A549 (cell line): ENCODE measurements around the gene CDC42BPB. TPM values are rescaled to one million over a fixed set of nuclear protein-coding genes. Genes with fewer than 3 reads are reported as not detected.

Experiments used
- ATAC-seq, 2 experiments: fragments of 200-7000 bp in 1 of 2; fragments of >200 bp in 1 of 2; cut with Nextera tagmentation in 1 of 2; cut with Tn5 transposase in 1 of 2; 3 replicates each; pipeline versions ENCODE4 v1.8.0 to v1.9.1; 2018 to 2020; ENCODE audit warnings: mild to moderate bottlenecking in 1 of 2, moderate library complexity in 1 of 2
- CTCF ChIA-PET: fragments of 300-600 bp; sonication (Branson Sonifier 250); formaldehyde crosslinking; extraction: SDS; loops from one replicate; lab custom pipeline; 2021; ENCODE audit warnings: antibody characterized with exemption, inconsistent platforms; lab: Yijun Ruan, JAX
- POLR2A ChIA-PET: fragments of 350-600 bp; formaldehyde crosslinking; extraction: SDS; loops from one replicate; lab custom pipeline; 2021; ENCODE audit warnings: antibody characterized with exemption, inconsistent platforms; lab: Yijun Ruan, JAX
- DNase-seq, 2 experiments: peaks; one replicate each; pipeline versions ENCODE4 v3.0.0 to v3.0.0-alpha.2; 2011 to 2016; ENCODE audit warnings: low read depth in 1 of 2, low spot score in 1 of 2
- FAIRE-seq: peaks from 2 replicates; lab custom pipeline; 2011; peaks lifted over from hg19 to GRCh38; lab: Jason Lieb, UNC
- H3K27ac ChIP-seq, 2 experiments: fragments of >200 bp; sonication (Bioruptor Twin); formaldehyde crosslinking; 3 replicates each; pipeline ENCODE4 v1.5.1; 2016 to 2017
- H3K4me1 ChIP-seq: fragments of >200 bp; sonication (Bioruptor Twin); formaldehyde crosslinking; 3 replicates; pipeline ENCODE4 v1.6.1; 2016
- H3K4me2 ChIP-seq: fragments of >200 bp; sonication (Bioruptor Twin); formaldehyde crosslinking; 3 replicates; pipeline ENCODE4 v1.6.1; 2016
- H3K4me3 ChIP-seq: fragments of >200 bp; sonication (Bioruptor Twin); formaldehyde crosslinking; 3 replicates; pipeline ENCODE4 v1.5.1; 2016
- H3K9me3 ChIP-seq: fragments of >200 bp; sonication (Bioruptor Twin); formaldehyde crosslinking; 3 replicates; pipeline ENCODE4 v1.6.1; 2016
- ATOH8 ChIP-seq: fragments of 250-450 bp; sonication (Bioruptor Pico); IDR thresholded peaks from 2 replicates; pipeline ENCODE4 v1.5.0; 2020; ENCODE audit warnings: low read depth, mild to moderate bottlenecking, moderate library complexity
- BCL3 ChIP-seq: fragments of >200 bp; sonication (Bioruptor Twin); formaldehyde crosslinking; IDR thresholded peaks from 3 replicates; pipeline ENCODE4 v1.6.1; 2016
- CBX8 ChIP-seq: fragments of 200-600 bp; sonication (generic); IDR thresholded peaks from 2 replicates; pipeline ENCODE4 v1.6.1; 2016
- CEBPB ChIP-seq, 2 experiments: fragments of >200 bp in 1 of 2; sonication (Bioruptor Twin) in 1 of 2; formaldehyde crosslinking in 1 of 2; IDR thresholded peaks; 2 replicates each; pipeline ENCODE4 v1.6.1; 2012 to 2016
- CHD4 ChIP-seq: fragments of 200-600 bp; sonication (generic); IDR thresholded peaks from 2 replicates; pipeline ENCODE4 v1.6.1; 2016; ENCODE audit warnings: antibody characterized with exemption, mild to moderate bottlenecking, borderline replicate concordance
- CTCF ChIP-seq: fragments of >200 bp; sonication (Bioruptor Twin); formaldehyde crosslinking; IDR thresholded peaks from 3 replicates; pipeline ENCODE4 v1.5.1; 2016
- E2F6 ChIP-seq: IDR thresholded peaks from 2 replicates; pipeline ENCODE4 v1.6.1; 2012; ENCODE audit warnings: low read depth, borderline replicate concordance
- ELK1 ChIP-seq: fragments of 150-350 bp; IDR thresholded peaks from 2 replicates; pipeline ENCODE4 v1.6.1; 2014; ENCODE audit warnings: low read depth, mild to moderate bottlenecking, low read length
- JUN ChIP-seq, 2 experiments: fragments of >200 bp; sonication (Bioruptor Twin); formaldehyde crosslinking; IDR thresholded peaks; 2 replicates in 1 of 2; 3 replicates in 1 of 2; pipeline ENCODE4 v1.6.1; 2016 to 2017
- KDM1A ChIP-seq: fragments of 200-600 bp; sonication (generic); IDR thresholded peaks from 2 replicates; pipeline ENCODE4 v1.6.1; 2016; ENCODE audit warnings: low read depth, mild to moderate bottlenecking
- MAZ ChIP-seq: fragments of 150-350 bp; IDR thresholded peaks from 2 replicates; pipeline ENCODE4 v1.6.1; 2014; ENCODE audit warnings: antibody characterized with exemption, low read depth, low read length, borderline replicate concordance
- NR3C1 ChIP-seq: fragments of >200 bp; sonication (Bioruptor Twin); formaldehyde crosslinking; IDR thresholded peaks from 3 replicates; pipeline ENCODE4 v1.6.1; 2017
- PBX3 ChIP-seq: IDR thresholded peaks from 2 replicates; pipeline ENCODE4 v1.6.1; 2012
- POLR2A ChIP-seq: IDR thresholded peaks from 2 replicates; pipeline ENCODE4 v1.6.1; 2012; ENCODE audit warnings: mild to moderate bottlenecking, low read length
- POLR2AphosphoS2 ChIP-seq: conservative IDR thresholded peaks from 2 replicates; pipeline ENCODE4 v1.6.1; 2012; ENCODE audit warnings: low read length, improper control_type of control experiment, inconsistent platforms
- REST ChIP-seq: fragments of 200-600 bp; sonication (generic); IDR thresholded peaks from 2 replicates; pipeline ENCODE4 v1.6.1; 2016; ENCODE audit warnings: antibody characterized with exemption, mild to moderate bottlenecking, moderate library complexity
- TFCP2L1 ChIP-seq: fragments of 250-450 bp; sonication (Bioruptor Pico); IDR thresholded peaks from 2 replicates; pipeline ENCODE4 v1.5.0; 2021; ENCODE audit warnings: mild to moderate bottlenecking
- WGBS: methylation state at CpG from one replicate; pipeline ENCODE4 v1.1.6; 2017; ENCODE audit errors: missing lambda C conversion rate; 5-methylcytosine and 5-hydroxymethylcytosine counted together
- polyA plus RNA-seq, 4 experiments: library from polyadenylated mRNA; depleted of rRNA in 3 of 4; stranded (reverse); fragments of >200 nt; fragmentation: RNase III in 1 of 4; extraction: RNeasy Plus Mini Kit Qiagen cat#74134 plus additional on column Dnase treatment in 1 of 4; gene quantifications; 2 replicates in 3 of 4; 3 replicates in 1 of 4; pipeline ENCODE4 v1.2.3, GENCODE V29; 2011 to 2017

CDC42BPB gene
- polyA plus RNA-seq, 2 of the 4 experiments (the other 2 are of a cell fraction), result 56.4 to 57.1 TPM

- CTCF ChIA-PET, result interaction anchor here (1.2 kb wide), 1 partner anchor 214 kb away, joined by 3 read pairs; no protein-coding TSS in a partner anchor
- POLR2A ChIA-PET, result no interaction called here
- DNase-seq (no peak), ATAC-seq (no peak), FAIRE-seq (no peak)
- 95% methylated on average over 22 of the region's 29 CpGs for WGBS
- Histone ChIP-seq H3K4me3 (no peak overlapping the region), H3K4me2 (no peak overlapping the region), H3K9me3 (no peaks in the 10 kb centered on the region), H3K4me1 (no peaks in the 10 kb centered on the region), H3K27ac (no peak overlapping the region)
- TF ChIP-seq CTCF (no peak), MAZ (no peak), CEBPB (IDR thresholded peaks at IDR 0.05) (no peak), JUN (IDR thresholded peaks at IDR 0.05) (no peak), ELK1 (no peak), REST (no peak), BCL3 (no peak), TFCP2L1 (CRISPR knock-in tag) (no peak), CBX8 (no peak), POLR2AphosphoS2 (no peak), CHD4 (no peak), E2F6 (no peak), KDM1A (no peak), NR3C1 (no peak)
These were observed 148.4 kb downstream of the CDC42BPB start for GRCh38 chr14:102908766-102909455.

- FAIRE-seq, result no peak
- ATAC-seq, result no peak
- ChIA-PET CTCF (interaction anchor here (0.8 to 1.2 kb wide), 2 partner anchors 9 to 213 kb away, joined by 3 read pairs; no protein-coding TSS in a partner anchor), POLR2A (no interaction called here)
- TF ChIP-seq CTCF (no peak), POLR2A (no peak), ATOH8 (CRISPR knock-in tag) (no peak), PBX3 (no peak), BCL3 (no peak)
- no peaks in the 10 kb centered on the region for H3K9me3 ChIP-seq
- H3K4me1 ChIP-seq, result no peaks in the 10 kb centered on the region
- WGBS, result 91% methylated on average over 23 of the region's 23 CpGs
- no peak overlapping the region for H3K4me3 ChIP-seq
- DNase-seq, result no peak
- no peak overlapping the region for H3K4me2 ChIP-seq
- no peak overlapping the region for H3K27ac ChIP-seq
These were observed 149.2 kb downstream of the CDC42BPB start for GRCh38 chr14:102907980-102908730.
